Measurements from ENCODE around the gene TFEB.

Gene TFEB

DNA sequence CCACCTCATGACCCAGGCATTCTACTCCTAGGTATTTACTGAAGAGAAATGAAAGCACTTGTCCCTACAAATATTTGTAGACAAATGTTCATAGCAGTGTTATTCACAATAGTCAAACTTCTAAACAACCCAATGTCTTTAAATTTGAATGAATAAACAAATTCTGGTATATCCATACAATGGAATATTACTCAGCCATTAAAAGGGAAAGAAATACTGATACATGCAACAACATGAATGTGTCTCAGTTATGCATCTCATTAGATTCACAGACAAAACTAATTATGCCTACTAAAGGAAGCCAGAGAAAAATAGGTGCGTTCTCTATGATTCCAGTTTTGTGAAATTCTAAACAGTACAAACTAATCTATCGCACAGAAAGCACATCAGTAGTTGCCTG lies 66.4 kb downstream of the TFEB start:
- in situ Hi-C loops (cut with HindIII; ENCODE audit: low sequenced_read_pairs): no loop called here

DNA sequence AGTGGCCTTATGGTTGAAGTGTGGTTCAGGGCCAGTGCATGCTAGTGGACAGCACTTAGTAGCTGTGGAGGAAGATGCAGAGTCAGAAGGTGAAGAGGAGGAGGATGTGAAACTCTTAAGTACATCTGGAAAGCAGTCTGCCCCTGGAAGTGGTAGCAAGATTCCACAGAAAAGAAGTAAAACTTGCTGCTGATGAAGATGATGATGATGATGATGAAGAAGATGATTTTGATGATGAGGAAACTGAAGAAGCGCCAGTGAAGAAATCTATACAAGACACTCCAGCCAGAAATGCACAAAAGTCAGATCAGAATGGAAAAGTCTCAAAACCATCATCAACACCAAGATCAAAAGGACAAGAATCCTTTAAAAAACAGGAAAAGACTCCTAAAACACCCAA lies 68.2 kb downstream of the TFEB start:
- H3K4me3 ChIP-seq (ENCODE audit: low read depth, low read length): no peak overlapping the region
- DNase-seq (ENCODE audit: low read depth, low spot score): no peak
- in situ Hi-C loops (cut with HindIII; ENCODE audit: low sequenced_read_pairs): no loop called here
- TF ChIP-seq, protein P1, sequence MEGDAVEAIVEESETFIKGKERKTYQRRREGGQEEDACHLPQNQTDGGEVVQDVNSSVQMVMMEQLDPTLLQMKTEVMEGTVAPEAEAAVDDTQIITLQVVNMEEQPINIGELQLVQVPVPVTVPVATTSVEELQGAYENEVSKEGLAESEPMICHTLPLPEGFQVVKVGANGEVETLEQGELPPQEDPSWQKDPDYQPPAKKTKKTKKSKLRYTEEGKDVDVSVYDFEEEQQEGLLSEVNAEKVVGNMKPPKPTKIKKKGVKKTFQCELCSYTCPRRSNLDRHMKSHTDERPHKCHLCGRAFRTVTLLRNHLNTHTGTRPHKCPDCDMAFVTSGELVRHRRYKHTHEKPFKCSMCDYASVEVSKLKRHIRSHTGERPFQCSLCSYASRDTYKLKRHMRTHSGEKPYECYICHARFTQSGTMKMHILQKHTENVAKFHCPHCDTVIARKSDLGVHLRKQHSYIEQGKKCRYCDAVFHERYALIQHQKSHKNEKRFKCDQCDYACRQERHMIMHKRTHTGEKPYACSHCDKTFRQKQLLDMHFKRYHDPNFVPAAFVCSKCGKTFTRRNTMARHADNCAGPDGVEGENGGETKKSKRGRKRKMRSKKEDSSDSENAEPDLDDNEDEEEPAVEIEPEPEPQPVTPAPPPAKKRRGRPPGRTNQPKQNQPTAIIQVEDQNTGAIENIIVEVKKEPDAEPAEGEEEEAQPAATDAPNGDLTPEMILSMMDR (IDR thresholded peaks at IDR 0.05; ENCODE audit: low read depth, low read length): no peak

More for the DNA sequence above, 66.4 kb downstream of the TFEB start:
- no peak overlapping the region for H3K4me3 ChIP-seq (ENCODE audit: low read depth, low read length)
- TF ChIP-seq, protein P1 (IDR thresholded peaks at IDR 0.05; ENCODE audit: low read depth, low read length): no peak
- DNase-seq (ENCODE audit: low read depth, low spot score): no peak

DNA sequence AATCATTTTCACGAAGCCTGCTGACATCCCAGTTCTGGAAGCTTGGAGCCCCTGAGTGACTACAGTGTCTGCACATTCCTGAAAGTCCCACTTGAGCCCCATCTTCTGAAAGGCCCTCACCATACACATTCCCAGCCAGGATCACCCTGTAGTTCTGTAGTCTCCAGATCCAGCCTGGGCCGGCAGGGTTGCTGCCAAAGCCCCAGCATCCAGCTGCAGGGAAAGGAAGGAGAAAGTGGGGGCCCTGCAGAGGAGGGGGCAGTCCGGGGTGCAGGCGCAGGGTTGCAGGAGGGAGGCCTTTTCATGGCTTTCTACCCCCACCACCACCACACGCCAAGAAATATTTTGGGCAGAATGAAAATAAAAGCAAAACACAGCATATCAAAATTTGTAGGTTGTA lies 71.1 kb downstream of the TFEB start:
- no peak overlapping the region for H3K4me3 ChIP-seq (ENCODE audit: low read depth, low read length)
- in situ Hi-C loops (cut with HindIII; ENCODE audit: low sequenced_read_pairs): no loop called here
- TF ChIP-seq, protein P1 (IDR thresholded peaks at IDR 0.05; ENCODE audit: low read depth, low read length): no peak
- no peak for DNase-seq (ENCODE audit: low read depth, low spot score)

DNA sequence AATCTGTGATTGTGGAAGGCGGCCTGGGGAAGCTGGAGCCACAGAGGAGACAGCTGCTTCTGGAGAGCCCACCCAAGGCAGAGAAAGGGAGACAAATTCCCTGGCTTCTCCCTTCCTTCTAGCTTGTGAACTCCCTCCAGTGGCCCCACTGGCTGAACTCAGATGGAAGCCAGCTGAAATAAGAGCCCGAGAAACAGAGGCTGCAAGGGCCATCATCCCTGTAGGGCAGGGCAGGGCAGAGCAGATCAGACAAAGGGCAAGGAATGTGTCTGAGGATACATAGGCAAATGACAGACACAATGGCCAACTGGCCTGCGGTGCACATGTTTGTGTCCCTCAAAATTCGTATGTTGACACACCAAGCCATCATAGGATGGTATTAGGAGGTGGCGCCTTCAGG lies 71.8 kb downstream of the TFEB start:
- in situ Hi-C loops (cut with HindIII; ENCODE audit: low sequenced_read_pairs): no loop called here
- no peak overlapping the region for H3K4me3 ChIP-seq (ENCODE audit: low read depth, low read length)
- TF ChIP-seq, protein P1 (IDR thresholded peaks at IDR 0.05; ENCODE audit: low read depth, low read length): no peak
- no peak for DNase-seq (ENCODE audit: low read depth, low spot score)

DNA sequence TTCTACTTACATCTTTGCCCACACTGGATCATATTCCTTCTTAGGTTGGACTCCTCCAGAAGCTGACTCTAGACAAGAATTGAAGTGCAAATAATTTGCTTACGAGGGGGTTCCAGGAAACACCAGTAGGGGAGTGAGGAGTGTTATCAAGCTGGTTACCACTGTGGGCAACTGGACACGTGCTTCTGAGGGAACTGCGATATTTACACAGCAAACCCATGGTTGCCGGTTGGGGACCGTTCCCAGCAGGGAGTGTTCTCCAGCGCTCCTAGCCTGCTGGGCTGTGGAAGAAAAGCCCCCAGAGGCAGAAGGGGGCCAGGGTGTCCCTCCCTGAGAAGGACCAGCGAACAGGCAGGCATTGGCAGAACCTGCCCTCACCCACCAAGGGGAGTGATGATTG lies 75.5 kb downstream of the TFEB start:
- H3K4me3 ChIP-seq (ENCODE audit: low read depth, low read length): no peak overlapping the region
- in situ Hi-C loops (cut with HindIII; ENCODE audit: low sequenced_read_pairs): no loop called here
- TF ChIP-seq, protein P1 (IDR thresholded peaks at IDR 0.05; ENCODE audit: low read depth, low read length): no peak
- DNase-seq (ENCODE audit: low read depth, low spot score): no peak

DNA sequence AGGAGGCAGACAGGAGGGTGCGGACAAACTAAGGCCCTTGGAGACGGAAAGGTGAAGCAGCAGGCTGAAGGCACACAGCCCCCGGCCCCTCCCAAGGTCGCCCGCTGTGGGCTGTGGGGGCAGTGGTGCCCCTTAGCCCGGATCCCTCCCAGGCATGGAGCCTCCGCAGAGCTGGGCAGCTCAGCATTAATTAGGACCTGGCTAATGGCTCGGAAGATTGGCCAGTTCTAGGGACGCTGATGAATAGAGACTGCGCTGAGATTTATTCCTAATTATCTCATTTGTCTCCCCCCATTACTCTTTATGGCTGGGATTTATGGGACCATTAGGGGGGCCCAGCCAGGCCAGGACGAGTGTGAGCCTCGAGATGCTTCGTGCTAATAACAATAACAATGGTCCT lies 76.8 kb downstream of the TFEB start:
- TF ChIP-seq, protein P1 (IDR thresholded peaks at IDR 0.05; ENCODE audit: low read depth, low read length): no peak
- no peak for DNase-seq (ENCODE audit: low read depth, low spot score)
- no peak overlapping the region for H3K4me3 ChIP-seq (ENCODE audit: low read depth, low read length)
- in situ Hi-C loops (cut with HindIII; ENCODE audit: low sequenced_read_pairs): no loop called here

Measured in astrocyte of the spinal cord (primary cell).